GM12801 (cell line): ENCODE measurements around the gene MMRN2.

ENCODE experiments used
- TF ChIP-seq, protein P1 (sequence below): IDR thresholded peaks from one replicate; pipeline ENCODE4 v1.5.1; 2011; ENCODE audit warnings: control low read depth; ENCODE audit not compliant: insufficient read length; ENCODE audit errors: extremely low read depth

MMRN2 gene

DNA sequence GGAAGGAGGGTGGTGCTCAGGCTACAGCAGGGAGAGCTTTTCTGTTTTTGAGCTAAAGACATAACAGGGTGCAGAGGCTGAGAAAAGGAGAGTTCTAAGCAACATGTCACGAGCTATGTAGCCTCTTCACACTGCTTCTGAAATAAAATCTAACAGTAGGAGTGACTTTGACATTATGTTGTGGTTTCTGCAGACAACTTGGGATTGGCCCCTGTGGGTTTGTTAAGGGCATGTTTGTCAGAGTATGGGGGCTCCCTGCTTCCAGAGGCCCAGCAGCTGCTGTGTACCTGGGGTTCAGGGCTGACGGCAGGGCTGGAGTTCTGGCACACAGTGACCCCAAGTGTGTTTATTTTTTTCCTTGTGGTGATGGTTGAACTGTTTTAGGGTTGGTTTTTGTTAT is 24.7 kb downstream of the MMRN2 start:
- TF ChIP-seq, protein P1, sequence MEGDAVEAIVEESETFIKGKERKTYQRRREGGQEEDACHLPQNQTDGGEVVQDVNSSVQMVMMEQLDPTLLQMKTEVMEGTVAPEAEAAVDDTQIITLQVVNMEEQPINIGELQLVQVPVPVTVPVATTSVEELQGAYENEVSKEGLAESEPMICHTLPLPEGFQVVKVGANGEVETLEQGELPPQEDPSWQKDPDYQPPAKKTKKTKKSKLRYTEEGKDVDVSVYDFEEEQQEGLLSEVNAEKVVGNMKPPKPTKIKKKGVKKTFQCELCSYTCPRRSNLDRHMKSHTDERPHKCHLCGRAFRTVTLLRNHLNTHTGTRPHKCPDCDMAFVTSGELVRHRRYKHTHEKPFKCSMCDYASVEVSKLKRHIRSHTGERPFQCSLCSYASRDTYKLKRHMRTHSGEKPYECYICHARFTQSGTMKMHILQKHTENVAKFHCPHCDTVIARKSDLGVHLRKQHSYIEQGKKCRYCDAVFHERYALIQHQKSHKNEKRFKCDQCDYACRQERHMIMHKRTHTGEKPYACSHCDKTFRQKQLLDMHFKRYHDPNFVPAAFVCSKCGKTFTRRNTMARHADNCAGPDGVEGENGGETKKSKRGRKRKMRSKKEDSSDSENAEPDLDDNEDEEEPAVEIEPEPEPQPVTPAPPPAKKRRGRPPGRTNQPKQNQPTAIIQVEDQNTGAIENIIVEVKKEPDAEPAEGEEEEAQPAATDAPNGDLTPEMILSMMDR: no peak

DNA sequence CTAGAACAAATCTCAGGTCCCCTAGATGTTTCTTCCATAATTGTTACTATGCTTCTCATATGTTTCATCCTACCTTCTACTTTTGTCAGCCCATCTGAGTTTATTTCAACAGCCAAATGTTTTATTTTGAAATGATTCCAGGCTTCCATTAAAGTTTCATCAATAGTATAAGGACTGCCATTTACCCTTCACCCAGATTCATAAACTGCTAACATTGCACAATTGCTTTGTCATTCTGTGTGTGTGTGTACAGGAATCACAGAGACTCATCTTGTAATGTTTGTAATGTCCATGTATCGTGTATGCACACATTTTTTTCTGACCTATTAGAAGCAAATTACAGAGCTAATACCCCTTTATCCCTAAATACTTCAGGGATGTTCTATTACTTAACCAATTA is 25.5 kb downstream of the MMRN2 start:
- TF ChIP-seq, protein P1: no peak

DNA sequence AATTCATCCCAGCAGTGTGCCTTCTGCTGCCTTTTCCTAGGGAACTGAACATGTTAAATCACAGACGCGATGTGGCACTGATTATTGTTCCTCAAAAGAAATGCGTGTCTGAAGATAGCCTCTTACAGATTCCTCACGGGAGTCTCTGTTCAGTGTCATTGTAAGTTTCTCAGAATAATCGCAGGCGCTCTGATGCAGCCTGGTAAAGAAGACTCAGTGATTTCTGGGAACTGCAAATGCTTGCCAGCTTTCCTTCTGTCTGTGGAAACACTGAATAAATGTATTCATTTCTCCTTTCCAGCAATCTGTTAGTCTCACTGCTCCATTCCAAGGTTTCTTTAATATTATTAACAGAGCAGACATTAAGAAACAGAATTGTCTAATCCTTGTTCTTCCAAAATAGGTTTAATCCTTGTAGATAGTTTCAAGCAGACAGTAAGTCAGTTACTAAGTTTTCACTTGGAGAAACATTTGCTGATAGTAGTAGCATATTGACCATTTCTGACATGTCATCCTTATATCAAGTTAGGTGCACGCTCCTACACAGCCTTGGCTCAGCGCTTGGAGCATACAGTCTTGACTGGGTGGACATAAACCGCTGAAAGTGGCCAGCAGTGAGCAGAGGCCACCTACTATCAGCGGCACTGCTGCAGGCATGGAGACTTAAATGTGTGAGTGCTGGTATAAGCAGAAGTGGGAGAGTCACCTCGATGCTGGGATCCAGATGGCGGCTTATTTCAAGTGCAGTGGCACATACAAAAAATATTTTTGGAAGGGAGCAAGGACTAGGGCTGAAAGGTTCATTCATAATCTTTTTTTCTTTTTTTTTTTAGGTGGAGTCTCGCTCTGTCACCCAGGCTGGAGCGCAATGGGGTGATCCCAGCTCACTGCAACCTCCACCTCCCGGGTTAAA is 27.7 kb downstream of the MMRN2 start:
- TF ChIP-seq, protein P1: no peak

DNA sequence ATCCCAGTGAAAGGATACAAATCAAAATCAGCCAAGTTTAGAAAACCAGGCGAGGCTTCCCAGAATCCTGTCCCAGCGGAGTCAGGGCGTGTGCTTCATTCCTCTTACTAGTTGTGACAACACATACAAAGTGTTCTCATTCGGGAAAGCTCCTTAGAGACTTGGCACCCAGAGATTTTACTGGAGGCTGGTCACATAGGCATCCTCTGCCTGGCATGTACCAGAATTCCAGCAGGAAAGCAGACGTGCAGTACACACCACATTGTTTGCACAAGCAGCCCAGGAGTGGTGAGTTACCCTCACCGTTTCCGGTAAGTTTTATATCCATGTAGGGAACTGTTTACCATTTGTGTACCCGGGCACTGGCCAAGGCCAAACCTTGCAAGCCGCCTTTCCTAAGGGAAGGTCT is 34.9 kb downstream of the MMRN2 start:
- TF ChIP-seq, protein P1: no peak

DNA sequence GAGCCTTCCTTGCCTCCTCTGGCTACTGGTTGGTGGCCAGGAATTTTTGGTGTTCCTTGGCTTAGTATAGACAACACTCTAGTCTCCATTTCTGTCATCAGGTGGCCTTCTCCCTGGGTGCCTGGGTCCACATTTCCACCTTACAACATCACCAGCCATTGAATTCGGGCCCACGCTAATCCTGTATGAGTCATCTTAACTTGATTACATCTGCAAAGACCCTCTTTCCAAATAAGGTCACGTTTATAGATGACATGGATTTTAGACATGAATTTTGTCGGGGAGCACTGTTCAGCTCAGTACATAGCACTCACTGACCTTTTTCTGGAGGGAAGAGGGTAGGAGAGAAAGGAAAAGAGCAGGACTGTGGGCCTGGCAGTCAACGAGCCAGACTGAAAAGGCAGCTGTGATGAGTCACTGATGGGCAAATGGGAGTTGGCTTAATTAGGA is 39.4 kb downstream of the MMRN2 start:
- TF ChIP-seq, protein P1: no peak

DNA sequence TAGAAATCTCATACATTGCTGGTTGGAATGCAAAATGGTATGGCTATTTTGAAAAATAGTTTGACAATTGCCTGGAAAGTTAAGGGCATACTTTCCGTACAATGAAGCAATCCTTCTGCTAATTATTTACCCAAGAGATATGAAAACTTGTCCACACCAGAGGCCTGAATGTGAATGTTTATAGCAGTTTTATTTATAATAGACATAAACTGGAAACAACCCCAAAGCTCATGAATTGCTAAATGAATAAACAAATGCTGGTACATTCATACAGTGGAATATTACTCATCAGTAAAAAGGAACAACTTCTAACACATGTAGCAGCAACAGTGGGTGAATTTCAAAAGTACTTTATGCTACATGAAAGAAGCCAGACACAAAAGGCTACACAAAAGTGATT is 42.7 kb downstream of the MMRN2 start:
- TF ChIP-seq, protein P1: no peak

DNA sequence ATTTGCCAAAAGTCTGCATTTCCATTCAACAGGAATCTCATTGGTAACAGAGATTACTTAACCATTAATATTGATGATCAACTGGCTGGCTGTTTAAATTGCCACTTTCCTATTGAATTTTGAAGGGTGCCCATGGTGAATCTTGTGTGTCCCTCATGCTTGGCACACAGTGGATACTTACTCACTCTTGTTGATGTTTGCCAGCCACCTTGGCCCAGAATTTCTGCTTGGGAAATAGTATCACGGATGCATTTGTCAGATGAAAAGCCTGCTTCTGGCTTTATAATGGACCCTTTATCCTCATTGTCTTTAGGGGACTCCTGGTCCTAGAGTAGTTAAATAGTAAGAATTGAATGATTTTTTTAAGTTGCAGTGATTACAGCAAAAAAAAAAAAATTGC is 52.0 kb downstream of the MMRN2 start:
- TF ChIP-seq, protein P1: no peak
